AG04450 (cell line): Measurements from ENCODE around the gene PLCB2. TPM values are rescaled to one million over a fixed set of nuclear protein-coding genes. Genes with fewer than 3 reads are reported as not detected.

ENCODE experiments used
- CTCF ChIA-PET: fragments of 300-600, 350-600 bp; formaldehyde crosslinking; extraction: SDS; loops from one replicate; lab custom pipeline; 2022; ENCODE audit warnings: antibody characterized with exemption, inconsistent platforms; lab: Charles Lee
- POLR2A ChIA-PET: fragments of 350-600 bp; formaldehyde crosslinking; extraction: SDS; loops from one replicate; lab custom pipeline; 2021; ENCODE audit warnings: antibody characterized with exemption, inconsistent platforms; lab: Yijun Ruan, JAX
- DNase-seq: peaks from one replicate; pipeline ENCODE4 v3.0.0-alpha.2; 2011; ENCODE audit warnings: low read depth, low spot score
- H3K27ac ChIP-seq: one replicate; pipeline ENCODE4 v1.5.1; 2012; ENCODE audit warnings: low read depth, low read length, control low read depth
- H3K27me3 ChIP-seq: one replicate; pipeline ENCODE4 v1.6.0; 2012; ENCODE audit warnings: low read length; ENCODE audit not compliant: control insufficient read depth, insufficient read depth
- H3K4me3 ChIP-seq: 2 replicates; pipeline ENCODE4 v1.5.1; 2011; ENCODE audit warnings: mild to moderate bottlenecking, low read depth, low read length, control low read depth
- H3K9me3 ChIP-seq: 2 replicates; pipeline ENCODE4 v1.5.1; 2012; ENCODE audit warnings: low read length; ENCODE audit not compliant: control insufficient read depth, insufficient read depth
- CTCF ChIP-seq: IDR thresholded peaks from 2 replicates; pipeline ENCODE4 v1.5.1; 2011; ENCODE audit warnings: low read depth, low read length, control low read depth, inconsistent platforms
- polyA plus RNA-seq: library from polyadenylated mRNA; depleted of rRNA; stranded (reverse); fragments of >200 nt; gene quantifications from 2 replicates; pipeline ENCODE4 v1.2.3, GENCODE V29; 2011

PLCB2 gene
- polyA plus RNA-seq, 1 experiment = 0.24 TPM

DNA sequence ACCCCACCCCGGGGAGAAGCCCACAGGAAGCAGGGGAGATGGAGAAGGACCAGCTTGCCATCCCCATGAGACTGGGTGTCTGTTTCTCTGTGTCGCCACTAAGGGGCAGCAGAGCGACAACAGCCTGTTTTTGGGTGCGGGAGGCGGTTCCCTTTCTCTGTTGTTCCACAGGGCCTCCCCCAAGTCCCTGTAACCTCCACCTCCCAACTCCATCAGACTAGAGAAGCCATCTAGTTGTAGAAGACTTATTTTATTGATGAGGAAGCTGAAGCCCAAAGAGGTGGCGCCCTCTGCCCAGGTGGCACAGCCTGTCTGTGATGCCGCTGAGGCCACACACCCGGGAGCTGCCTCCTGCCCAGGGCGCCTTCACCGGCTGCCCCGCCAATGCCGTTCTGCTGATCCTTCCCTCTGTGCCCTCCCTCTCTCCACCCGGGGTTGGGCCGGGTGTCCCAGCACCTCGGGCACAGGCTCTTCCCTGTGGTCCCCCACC lies 36.9 kb upstream of the PLCB2 start:
- POLR2A ChIA-PET = interaction anchor here (1.6 to 1.9 kb wide), 3 partner anchors 14 to 61 kb away, joined by 5 read pairs; partner anchors contain the start of gene IVD

DNA sequence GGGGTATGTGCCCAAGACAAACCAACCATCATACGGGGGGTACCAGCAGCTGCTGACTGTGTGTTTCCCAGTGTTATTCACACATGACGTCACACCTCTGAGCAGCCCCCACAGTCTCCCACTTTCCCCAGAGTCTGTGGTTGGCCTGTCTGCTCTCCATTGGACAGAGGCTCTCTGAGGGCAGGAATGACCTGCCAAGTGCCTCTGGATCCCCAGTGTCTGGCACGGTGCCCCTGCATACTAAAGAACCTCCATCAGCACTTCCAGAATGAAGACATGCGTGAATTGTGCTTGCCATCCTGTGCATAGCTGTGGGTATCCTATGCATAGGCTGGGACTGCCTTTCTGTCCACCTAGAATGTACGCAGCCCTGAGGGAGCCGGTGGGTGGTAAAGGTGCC lies 36.5 kb upstream of the PLCB2 start:
- ChIA-PET POLR2A (interaction anchor here (0.9 to 1.9 kb wide), 5 partner anchors 13 to 61 kb away, joined by 3 to 5 read pairs (median 5); partner anchors contain the start of genes INAFM2 and IVD), CTCF (interaction anchor here (0.7 to 2.5 kb wide), 23 partner anchors 9 to 112 kb away, joined by 3 to 19 read pairs (median 5); partner anchors contain the start of genes DISP2, IVD and KNSTRN)
- TF ChIP-seq CTCF = no peak
- no peak overlapping the region for H3K4me3 ChIP-seq
- H3K9me3 ChIP-seq = no peaks in the 10 kb centered on the region
- no peak for DNase-seq
- peak overlapping the region; percentile 94 for H3K27ac ChIP-seq
- no peaks in the 10 kb centered on the region for H3K27me3 ChIP-seq

More for the DNA sequence above, 36.9 kb upstream of the PLCB2 start:
- no peaks in the 10 kb centered on the region for H3K9me3 ChIP-seq
- no peak for DNase-seq
- H3K27ac ChIP-seq = no peak overlapping the region
- no peak overlapping the region for H3K4me3 ChIP-seq
- CTCF ChIA-PET = interaction anchor here (0.6 to 2.5 kb wide), 26 partner anchors 10 to 158 kb away, joined by 3 to 19 read pairs (median 5); partner anchors contain the start of genes DISP2, IVD and KNSTRN
- H3K27me3 ChIP-seq = no peaks in the 10 kb centered on the region
- peak; percentile 77 for TF ChIP-seq CTCF

- peak; percentile 80 for DNase-seq
- no peak for TF ChIP-seq CTCF
- Histone ChIP-seq H3K27me3 (no peaks in the 10 kb centered on the region), H3K4me3 (no peak overlapping the region), H3K27ac (peak overlapping the region; percentile 94), H3K9me3 (no peaks in the 10 kb centered on the region)
- ChIA-PET POLR2A (interaction anchor here (0.7 to 1.9 kb wide), 5 partner anchors 13 to 240 kb away, joined by 3 to 5 read pairs (median 3); partner anchors contain the start of genes INAFM2 and IVD), CTCF (interaction anchor here (0.6 to 2.5 kb wide), 16 partner anchors 11 to 126 kb away, joined by 3 to 19 read pairs (median 6); partner anchors contain the start of genes DISP2 and IVD)
Observed at GRCh38 chr15:40343512-40343911, 35.8 kb upstream of the PLCB2 start.

- Histone ChIP-seq H3K27ac (peak overlapping the region; percentile 94), H3K9me3 (no peaks in the 10 kb centered on the region), H3K27me3 (no peaks in the 10 kb centered on the region), H3K4me3 (no peak overlapping the region)
- no peak for TF ChIP-seq CTCF
- POLR2A ChIA-PET = interaction anchor here (0.7 to 4.9 kb wide), 4 partner anchors 15 to 241 kb away, joined by 3 to 101 read pairs (median 4); partner anchors contain the start of gene IVD
- CTCF ChIA-PET = interaction anchor here (0.6 to 8.6 kb wide), 7 partner anchors 20 to 125 kb away, joined by 3 to 85 read pairs (median 8); partner anchors contain the start of gene INAFM2
- no peak for DNase-seq
Observed at GRCh38 chr15:40342416-40343320, 34.9 kb upstream of the PLCB2 start.
